Stimulated activated CD4-positive, alpha-beta T cell treated with anti-CD3 and anti-CD28 coated beads, Interleukin-4, amount 100 ng/mL, for 24 hours (primary cell): ENCODE data around the gene CPSF3.

Source experiments
- DNase-seq: peaks from one replicate; pipeline ENCODE4 v3.0.0-alpha.2; 2020

The CPSF3 gene

GRCh38 chr2:9423100-9423921 is at the start of gene CPSF3, which contains the start of gene ITGB1BP1:
CPSF3 (plus strand) TSS chr2:9423654; CDS start chr2:9423774, 120 bp downstream.
ITGB1BP1 (minus strand) TSS chr2:9423528; CDS start chr2:9418697, 4,831 bp downstream.
- peak; percentile 98 for DNase-seq

- DNase-seq = no peak
Measured at GRCh38 chr2:9374071-9374730, 49.3 kb upstream of the CPSF3 start.

- no peak for DNase-seq
Measured at GRCh38 chr2:9375857-9376428, 47.5 kb upstream of the CPSF3 start.

- no peak for DNase-seq
Measured at GRCh38 chr2:9377461-9378097, 45.9 kb upstream of the CPSF3 start.

- no peak for DNase-seq
Measured at GRCh38 chr2:9378433-9379390, 44.7 kb upstream of the CPSF3 start.

GRCh38 chr2:9379391-9379755 is 44.1 kb upstream of the CPSF3 start:
- no peak for DNase-seq

GRCh38 chr2:9380702-9381628 is 42.5 kb upstream of the CPSF3 start:
- DNase-seq = no peak

- no peak for DNase-seq
Measured at GRCh38 chr2:9382604-9383235, 40.7 kb upstream of the CPSF3 start.

GRCh38 chr2:9384521-9384920 is 38.9 kb upstream of the CPSF3 start:
- no peak for DNase-seq

GRCh38 chr2:9385841-9386240 is 37.6 kb upstream of the CPSF3 start:
- no peak for DNase-seq

GRCh38 chr2:9388199-9388681 is 35.2 kb upstream of the CPSF3 start:
- no peak for DNase-seq

- no peak for DNase-seq
Measured at GRCh38 chr2:9388950-9389911, 34.2 kb upstream of the CPSF3 start.

GRCh38 chr2:9390151-9390850 is 33.2 kb upstream of the CPSF3 start:
- no peak for DNase-seq

- DNase-seq = no peak
Measured at GRCh38 chr2:9390991-9391390, 32.5 kb upstream of the CPSF3 start.

GRCh38 chr2:9391961-9392720 is 31.3 kb upstream of the CPSF3 start:
- DNase-seq = no peak

- DNase-seq = no peak
Measured at GRCh38 chr2:9392898-9393765, 30.3 kb upstream of the CPSF3 start.

- DNase-seq = no peak
Measured at GRCh38 chr2:9394816-9395215, 28.6 kb upstream of the CPSF3 start.
